ENCODE measurements around the gene MYLK. TPM values are rescaled to one million over a fixed set of nuclear protein-coding genes. Genes with fewer than 3 reads are reported as not detected.

Gene MYLK
- total RNA-seq, 2 donors from 2014 or later = 30.5 to 85.1 TPM

- Histone ChIP-seq H3K27me3 (no peaks in the 10 kb centered on the region), H3K9me3 (no peaks in the 10 kb centered on the region), H3K4me3 (no peak overlapping the region), H3K4me1 (peaks cover 0 to 11% of the 10 kb centered on the region in 2 donors), H3K27ac (no peak overlapping the region), H3K36me3 (no peaks in the 10 kb centered on the region)
- TF ChIP-seq, protein P1, sequence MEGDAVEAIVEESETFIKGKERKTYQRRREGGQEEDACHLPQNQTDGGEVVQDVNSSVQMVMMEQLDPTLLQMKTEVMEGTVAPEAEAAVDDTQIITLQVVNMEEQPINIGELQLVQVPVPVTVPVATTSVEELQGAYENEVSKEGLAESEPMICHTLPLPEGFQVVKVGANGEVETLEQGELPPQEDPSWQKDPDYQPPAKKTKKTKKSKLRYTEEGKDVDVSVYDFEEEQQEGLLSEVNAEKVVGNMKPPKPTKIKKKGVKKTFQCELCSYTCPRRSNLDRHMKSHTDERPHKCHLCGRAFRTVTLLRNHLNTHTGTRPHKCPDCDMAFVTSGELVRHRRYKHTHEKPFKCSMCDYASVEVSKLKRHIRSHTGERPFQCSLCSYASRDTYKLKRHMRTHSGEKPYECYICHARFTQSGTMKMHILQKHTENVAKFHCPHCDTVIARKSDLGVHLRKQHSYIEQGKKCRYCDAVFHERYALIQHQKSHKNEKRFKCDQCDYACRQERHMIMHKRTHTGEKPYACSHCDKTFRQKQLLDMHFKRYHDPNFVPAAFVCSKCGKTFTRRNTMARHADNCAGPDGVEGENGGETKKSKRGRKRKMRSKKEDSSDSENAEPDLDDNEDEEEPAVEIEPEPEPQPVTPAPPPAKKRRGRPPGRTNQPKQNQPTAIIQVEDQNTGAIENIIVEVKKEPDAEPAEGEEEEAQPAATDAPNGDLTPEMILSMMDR (IDR thresholded peaks at IDR 0.05) = no peak
- DNase-seq (ENCODE audit: low spot score) = no peak
Observed at GRCh38 chr3:123881771-123882170, 2.4 kb downstream of the MYLK start.

- Histone ChIP-seq H3K9me3 (no peaks in the 10 kb centered on the region), H3K36me3 (no peaks in the 10 kb centered on the region), H3K27ac (no peak overlapping the region), H3K4me3 (no peak overlapping the region), H3K27me3 (no peaks in the 10 kb centered on the region), H3K4me1 (peaks cover 0 to 11% of the 10 kb centered on the region in 2 donors)
- no peak for DNase-seq (ENCODE audit: low spot score)
- TF ChIP-seq, protein P1 (IDR thresholded peaks at IDR 0.05) = peak in 1 of 2 donors; percentile 42
Observed at GRCh38 chr3:123880998-123881561, 3.1 kb downstream of the MYLK start.

GRCh38 chr3:123878807-123879206 lies 5.3 kb downstream of the MYLK start:
- Histone ChIP-seq H3K27ac (no peak overlapping the region), H3K4me3 (no peak overlapping the region), H3K4me1 (peaks cover 0 to 6% of the 10 kb centered on the region in 2 donors), H3K36me3 (no peaks in the 10 kb centered on the region), H3K9me3 (no peaks in the 10 kb centered on the region), H3K27me3 (no peaks in the 10 kb centered on the region)
- DNase-seq (ENCODE audit: low spot score) = no peak
- TF ChIP-seq, protein P1 (IDR thresholded peaks at IDR 0.05) = no peak

DNA sequence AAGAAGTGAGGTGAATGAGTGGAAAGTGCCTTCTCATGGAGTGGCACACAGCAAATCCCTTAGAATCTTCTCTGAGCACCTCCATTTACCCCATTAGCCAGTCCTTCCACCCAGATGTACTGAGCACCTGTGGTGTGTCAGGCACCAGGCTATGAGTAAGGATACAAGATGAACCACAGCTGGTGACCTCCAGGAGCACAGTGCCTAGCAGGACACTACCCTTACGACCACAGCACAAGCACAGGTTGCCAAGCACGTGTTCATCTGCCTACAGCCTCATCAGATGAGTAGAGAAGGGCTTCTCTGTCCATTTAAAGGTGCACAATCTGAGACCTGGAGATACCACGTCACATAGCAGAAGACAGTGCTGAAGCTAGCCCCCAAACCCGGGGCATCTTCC lies 6.2 kb downstream of the MYLK start:
- TF ChIP-seq, protein P1 (IDR thresholded peaks at IDR 0.05) = no peak
- Histone ChIP-seq H3K4me3 (no peak overlapping the region), H3K27ac (no peak overlapping the region), H3K36me3 (no peaks in the 10 kb centered on the region), H3K4me1 (no peaks in the 10 kb centered on the region), H3K27me3 (no peaks in the 10 kb centered on the region), H3K9me3 (no peaks in the 10 kb centered on the region)
- DNase-seq (ENCODE audit: low spot score) = no peak

DNA sequence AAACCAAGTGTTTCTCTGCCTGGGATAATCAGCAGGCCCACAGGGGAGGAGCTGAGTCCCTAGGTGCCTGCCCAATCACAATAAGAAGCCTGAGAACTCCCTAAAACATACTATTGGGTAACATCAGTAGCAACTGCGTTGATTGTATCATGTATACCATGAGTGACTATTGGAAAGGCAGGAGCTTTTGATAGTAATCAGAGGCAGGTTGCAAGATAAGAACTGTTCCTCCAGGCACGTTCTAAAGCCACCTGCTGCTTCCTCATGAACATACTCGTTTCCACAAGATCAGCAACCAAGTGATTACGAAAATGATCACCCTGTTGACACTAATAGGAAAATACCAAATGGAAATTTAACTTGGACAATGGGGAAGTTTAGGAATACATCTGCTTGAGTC lies 6.7 kb downstream of the MYLK start:
- Histone ChIP-seq H3K36me3 (no peaks in the 10 kb centered on the region), H3K9me3 (no peaks in the 10 kb centered on the region), H3K27ac (no peak overlapping the region), H3K4me1 (no peaks in the 10 kb centered on the region), H3K4me3 (no peak overlapping the region), H3K27me3 (no peaks in the 10 kb centered on the region)
- TF ChIP-seq, protein P1 (IDR thresholded peaks at IDR 0.05) = no peak
- no peak for DNase-seq (ENCODE audit: low spot score)

DNA sequence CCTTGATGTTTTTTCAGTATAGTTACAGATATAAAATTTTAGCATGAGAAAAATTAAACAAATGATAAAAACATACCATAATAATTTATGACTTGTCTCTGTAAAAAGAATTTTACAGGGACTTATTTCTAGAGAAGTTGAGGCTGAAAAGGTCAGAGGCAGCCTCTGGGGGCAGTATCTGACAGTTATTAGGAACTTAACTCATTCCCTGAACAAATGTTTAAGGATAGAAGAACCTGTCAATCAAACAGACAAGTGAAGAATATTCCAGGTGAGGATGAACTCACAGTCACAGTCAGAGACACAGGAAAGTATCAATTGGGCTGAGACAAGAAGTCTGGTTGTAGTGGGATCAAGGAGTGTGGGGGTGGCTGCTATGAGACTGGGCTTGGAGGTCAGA lies 7.3 kb downstream of the MYLK start:
- Histone ChIP-seq H3K27ac (no peak overlapping the region), H3K4me1 (no peaks in the 10 kb centered on the region), H3K36me3 (no peaks in the 10 kb centered on the region), H3K4me3 (no peak overlapping the region), H3K9me3 (no peaks in the 10 kb centered on the region), H3K27me3 (no peaks in the 10 kb centered on the region)
- TF ChIP-seq, protein P1 (IDR thresholded peaks at IDR 0.05) = no peak
- no peak for DNase-seq (ENCODE audit: low spot score)
